ENCODE data around the gene ZBTB2.
"Not testable (repeated sequence)": the region's sequence is repeated elsewhere in the genome, so short reads cannot be mapped to it uniquely, and the experiment has no call there.

DNA sequence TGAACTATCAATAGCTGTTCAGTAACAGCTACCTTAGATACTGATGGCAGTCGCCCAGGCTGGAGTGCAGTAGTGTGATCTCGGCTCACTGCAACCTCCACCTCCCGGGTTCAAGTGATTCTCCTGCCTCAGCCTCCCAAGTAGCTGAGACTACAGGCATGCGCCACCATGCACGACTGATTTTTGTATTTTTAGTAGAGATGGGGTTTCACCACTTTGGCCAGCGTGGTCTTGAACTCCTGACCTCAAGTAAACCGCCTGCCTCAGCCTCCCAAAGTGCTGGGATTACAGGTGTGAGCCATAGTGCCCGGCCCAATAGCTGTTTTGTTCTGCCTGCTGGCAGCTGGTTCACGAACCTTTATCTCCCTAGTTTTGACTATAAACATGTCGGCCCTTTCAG is 48.6 kb downstream of the ZBTB2 start:
- TF ChIP-seq, protein P1, sequence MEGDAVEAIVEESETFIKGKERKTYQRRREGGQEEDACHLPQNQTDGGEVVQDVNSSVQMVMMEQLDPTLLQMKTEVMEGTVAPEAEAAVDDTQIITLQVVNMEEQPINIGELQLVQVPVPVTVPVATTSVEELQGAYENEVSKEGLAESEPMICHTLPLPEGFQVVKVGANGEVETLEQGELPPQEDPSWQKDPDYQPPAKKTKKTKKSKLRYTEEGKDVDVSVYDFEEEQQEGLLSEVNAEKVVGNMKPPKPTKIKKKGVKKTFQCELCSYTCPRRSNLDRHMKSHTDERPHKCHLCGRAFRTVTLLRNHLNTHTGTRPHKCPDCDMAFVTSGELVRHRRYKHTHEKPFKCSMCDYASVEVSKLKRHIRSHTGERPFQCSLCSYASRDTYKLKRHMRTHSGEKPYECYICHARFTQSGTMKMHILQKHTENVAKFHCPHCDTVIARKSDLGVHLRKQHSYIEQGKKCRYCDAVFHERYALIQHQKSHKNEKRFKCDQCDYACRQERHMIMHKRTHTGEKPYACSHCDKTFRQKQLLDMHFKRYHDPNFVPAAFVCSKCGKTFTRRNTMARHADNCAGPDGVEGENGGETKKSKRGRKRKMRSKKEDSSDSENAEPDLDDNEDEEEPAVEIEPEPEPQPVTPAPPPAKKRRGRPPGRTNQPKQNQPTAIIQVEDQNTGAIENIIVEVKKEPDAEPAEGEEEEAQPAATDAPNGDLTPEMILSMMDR (IDR thresholded peaks at IDR 0.05) = not testable (repeated sequence)
- not testable (repeated sequence) for TF ChIP-seq POLR2A (IDR thresholded peaks at IDR 0.05; ENCODE audit: low read depth); POLR2AphosphoS5 (IDR thresholded peaks at IDR 0.05)

Measured in esophagus muscularis mucosa (tissue), 3 donors.